ENCODE measurements around the gene TEX13A. TPM values are rescaled to one million over a fixed set of nuclear protein-coding genes. Genes with fewer than 3 reads are reported as not detected.
"Not testable (repeated sequence)": the region's sequence is repeated elsewhere in the genome, so short reads cannot be mapped to it uniquely, and the experiment has no call there.

Gene TEX13A
- polyA plus RNA-seq, 1 donor (not counting 4 experiments of a cell fraction or from before 2014, with no cell fraction given) = not detected

DNA sequence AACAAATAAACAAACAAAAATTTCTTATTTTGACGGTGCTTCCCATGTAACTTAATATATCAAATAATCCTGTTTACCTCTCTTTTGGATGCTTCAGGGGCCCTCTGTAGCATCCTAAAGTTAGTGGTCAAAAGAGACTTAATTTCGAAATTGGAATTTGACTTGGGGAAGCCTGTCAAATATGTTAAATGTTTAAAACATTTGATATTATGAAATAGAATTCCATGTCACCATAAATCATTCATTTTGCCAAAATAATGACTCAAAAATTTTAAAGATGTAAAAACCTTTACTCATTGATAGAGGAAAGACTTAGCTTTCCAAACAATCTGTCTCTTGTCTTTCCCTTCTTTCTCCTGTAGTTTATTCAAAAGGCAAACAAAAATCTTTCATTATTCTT lies 20.6 kb upstream of the TEX13A start:
- dilution Hi-C loops (cut with MboI; ENCODE audit: extremely low pct_ligation_motif_present, low sequenced_read_pairs) = no loop called here
- Histone ChIP-seq H3K27me3 (ENCODE audit: control insufficient read depth, extremely low read depth, insufficient read depth, low read length) (no peaks in the 10 kb centered on the region), H3K4me3 (ENCODE audit: control insufficient read depth in 2 of 3, extremely low read depth in 1 of 3, insufficient read depth in 2 of 3, low read depth in 1 of 3, low read length in 3 of 3) (no peak overlapping the region), H4K20me1 (ENCODE audit: control insufficient read depth, extremely low read depth, insufficient read depth, low read length) (no peaks in the 10 kb centered on the region), H3K9me3 (ENCODE audit: control insufficient read depth, low read depth, low read length) (no peaks in the 10 kb centered on the region), H3K4me1 (ENCODE audit: control insufficient read depth, extremely low read depth, insufficient read depth, low read length) (no peaks in the 10 kb centered on the region), H3K27ac (ENCODE audit: control insufficient read depth, insufficient read depth, low read length) (no peak overlapping the region), H3K4me2 (ENCODE audit: control insufficient read depth, extremely low read depth, insufficient read depth, low read depth, low read length) (no peak overlapping the region), H2AFZ (ENCODE audit: control insufficient read depth, low read length) (no peak overlapping the region), H3K9me1 (ENCODE audit: control insufficient read depth, extremely low read depth, insufficient read depth, low read length) (no peaks in the 10 kb centered on the region), H3K79me2 (ENCODE audit: control insufficient read depth, insufficient read depth, low read length) (no peaks in the 10 kb centered on the region), H3K9ac (ENCODE audit: control insufficient read depth, extremely low read depth, insufficient read depth, low read length) (no peak overlapping the region), H3K36me3 (ENCODE audit: control insufficient read depth in 2 of 2, extremely low read depth in 1 of 2, insufficient read depth in 2 of 2, low read length in 2 of 2) (no peaks in the 10 kb centered on the region)
- DNase-seq (ENCODE audit: low read depth, low spot score) (no peak), FAIRE-seq (no peak)
- no peak for TF ChIP-seq EZH2 (IDR thresholded peaks at IDR 0.05; ENCODE audit: low read length)
- no peak for TF ChIP-seq CTCF (optimal IDR thresholded peaks at IDR 0.05 in 1 of 3, IDR thresholded peaks at IDR 0.05 in 1 of 3, conservative IDR thresholded peaks at IDR 0.05 in 1 of 3; ENCODE audit: extremely low read depth in 1 of 3, insufficient read depth in 2 of 3, low read length in 3 of 3)

DNA sequence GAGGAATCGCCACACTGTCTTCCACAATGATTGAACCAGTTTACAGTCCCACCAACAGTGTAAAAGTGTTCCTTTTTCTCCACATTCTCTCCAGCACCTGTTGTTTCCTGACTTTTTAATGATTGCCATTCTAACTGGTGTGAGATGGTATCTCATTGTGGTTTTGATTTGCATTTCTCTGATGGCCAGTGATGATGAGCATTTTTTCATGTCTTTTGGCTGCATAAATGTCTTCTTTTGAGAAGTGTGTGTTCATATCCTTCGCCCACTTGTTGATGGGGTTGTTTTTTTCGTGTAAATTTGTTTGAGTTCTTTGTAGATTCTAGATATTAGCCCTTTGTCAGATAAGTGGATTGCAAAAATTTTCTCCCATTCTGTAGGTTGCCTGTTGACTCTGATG lies 16.9 kb upstream of the TEX13A start:
- H3K4me1 ChIP-seq (ENCODE audit: control insufficient read depth, extremely low read depth, insufficient read depth, low read length); DNase-seq (ENCODE audit: low read depth, low spot score); H3K9me1 ChIP-seq (ENCODE audit: control insufficient read depth, extremely low read depth, insufficient read depth, low read length); H3K79me2 ChIP-seq (ENCODE audit: control insufficient read depth, insufficient read depth, low read length); H4K20me1 ChIP-seq (ENCODE audit: control insufficient read depth, extremely low read depth, insufficient read depth, low read length); FAIRE-seq; H2AFZ ChIP-seq (ENCODE audit: control insufficient read depth, low read length); H3K9ac ChIP-seq (ENCODE audit: control insufficient read depth, extremely low read depth, insufficient read depth, low read length); H3K9me3 ChIP-seq (ENCODE audit: control insufficient read depth, low read depth, low read length); H3K27ac ChIP-seq (ENCODE audit: control insufficient read depth, insufficient read depth, low read length); H3K27me3 ChIP-seq (ENCODE audit: control insufficient read depth, extremely low read depth, insufficient read depth, low read length); dilution Hi-C loops (cut with MboI; ENCODE audit: extremely low pct_ligation_motif_present, low sequenced_read_pairs); H3K4me2 ChIP-seq (ENCODE audit: control insufficient read depth, extremely low read depth, insufficient read depth, low read depth, low read length); H3K36me3 ChIP-seq (ENCODE audit: control insufficient read depth in 2 of 2, extremely low read depth in 1 of 2, insufficient read depth in 2 of 2, low read length in 2 of 2); H3K4me3 ChIP-seq (ENCODE audit: control insufficient read depth in 2 of 3, extremely low read depth in 1 of 3, insufficient read depth in 2 of 3, low read depth in 1 of 3, low read length in 3 of 3): not testable (repeated sequence)

- Histone ChIP-seq H3K27ac (ENCODE audit: control insufficient read depth, insufficient read depth, low read length) (no peak overlapping the region), H3K36me3 (ENCODE audit: control insufficient read depth in 2 of 2, extremely low read depth in 1 of 2, insufficient read depth in 2 of 2, low read length in 2 of 2) (no peaks in the 10 kb centered on the region), H3K9me3 (ENCODE audit: control insufficient read depth, low read depth, low read length) (no peaks in the 10 kb centered on the region), H3K4me3 (ENCODE audit: control insufficient read depth in 2 of 3, extremely low read depth in 1 of 3, insufficient read depth in 2 of 3, low read depth in 1 of 3, low read length in 3 of 3) (no peak overlapping the region), H3K79me2 (ENCODE audit: control insufficient read depth, insufficient read depth, low read length) (no peaks in the 10 kb centered on the region), H3K4me2 (ENCODE audit: control insufficient read depth, extremely low read depth, insufficient read depth, low read depth, low read length) (no peak overlapping the region), H3K27me3 (ENCODE audit: control insufficient read depth, extremely low read depth, insufficient read depth, low read length) (no peaks in the 10 kb centered on the region), H4K20me1 (ENCODE audit: control insufficient read depth, extremely low read depth, insufficient read depth, low read length) (no peaks in the 10 kb centered on the region), H3K4me1 (ENCODE audit: control insufficient read depth, extremely low read depth, insufficient read depth, low read length) (no peaks in the 10 kb centered on the region), H2AFZ (ENCODE audit: control insufficient read depth, low read length) (no peak overlapping the region), H3K9ac (ENCODE audit: control insufficient read depth, extremely low read depth, insufficient read depth, low read length) (no peak overlapping the region), H3K9me1 (ENCODE audit: control insufficient read depth, extremely low read depth, insufficient read depth, low read length) (no peaks in the 10 kb centered on the region)
- no peak for DNase-seq (ENCODE audit: low read depth, low spot score)
- FAIRE-seq = no peak
- dilution Hi-C loops (cut with MboI; ENCODE audit: extremely low pct_ligation_motif_present, low sequenced_read_pairs) = no loop called here
- TF ChIP-seq EZH2 (IDR thresholded peaks at IDR 0.05; ENCODE audit: low read length) (no peak), CTCF (optimal IDR thresholded peaks at IDR 0.05 in 1 of 3, IDR thresholded peaks at IDR 0.05 in 1 of 3, conservative IDR thresholded peaks at IDR 0.05 in 1 of 3; ENCODE audit: extremely low read depth in 1 of 3, insufficient read depth in 2 of 3, low read length in 3 of 3) (no peak)
Measured at GRCh38 chrX:105229146-105229545, 8.7 kb upstream of the TEX13A start.
